Measurements from ENCODE around the gene SELENBP1.
"Not testable (repeated sequence)": the region's sequence is repeated elsewhere in the genome, so short reads cannot be mapped to it uniquely, and the experiment has no call there.

SELENBP1 gene

DNA sequence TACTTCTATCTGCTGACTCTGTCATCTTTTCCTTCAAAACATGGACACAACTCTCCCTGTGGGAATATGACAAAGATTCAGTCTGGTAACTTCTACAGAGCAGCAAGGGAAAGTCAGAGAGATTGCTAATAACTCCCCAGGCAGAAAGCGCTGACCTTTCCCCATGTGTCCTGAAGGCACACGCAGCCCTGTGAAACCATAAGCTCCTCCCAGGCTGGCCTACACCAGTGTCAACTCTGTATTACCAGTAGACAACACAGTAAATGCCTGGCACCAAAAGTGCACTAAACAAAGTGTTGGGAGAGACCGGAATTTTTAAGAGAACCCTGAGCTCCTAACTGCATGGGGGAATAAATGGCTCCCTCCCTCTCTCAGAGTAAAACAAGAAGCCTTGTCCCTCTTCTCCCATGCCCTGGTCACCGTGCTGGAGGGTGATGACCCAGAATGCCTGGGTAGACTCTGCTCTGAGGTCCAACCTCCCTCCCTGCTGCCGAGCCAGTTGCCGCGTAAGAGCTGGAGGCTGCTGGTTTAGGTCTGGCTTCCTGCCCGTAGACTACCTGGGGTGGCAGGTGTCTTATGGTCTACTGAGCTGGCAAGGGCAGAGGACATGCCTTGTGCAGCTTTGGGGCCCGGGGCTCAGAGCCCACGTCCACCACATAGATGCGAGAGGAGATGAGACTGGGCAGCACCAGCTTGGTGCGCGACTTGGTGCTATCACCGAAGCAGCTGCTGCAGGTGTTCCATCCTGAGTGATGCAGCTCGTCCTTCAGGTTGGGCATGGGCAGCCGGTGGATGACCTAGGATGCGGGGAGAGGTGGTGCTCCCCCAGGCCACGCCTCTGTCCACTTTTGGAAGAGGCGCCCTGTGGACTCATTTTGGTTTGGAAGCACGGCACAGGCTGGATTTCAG lies 3.9 kb downstream of the SELENBP1 start:
- ATAC-seq (replicated peaks), result no peak
- Mint-ChIP-seq H3K27ac (no peak overlapping the region), H3K4me1 (no peaks in the 10 kb centered on the region), H3K27me3 (peaks cover 0 to 3% of the 10 kb centered on the region in 2 donors), H3K9me3 (no peaks in the 10 kb centered on the region), H3K36me3 (no peaks in the 10 kb centered on the region), H3K4me3 (no peak overlapping the region)
- no peak for DNase-seq

DNA sequence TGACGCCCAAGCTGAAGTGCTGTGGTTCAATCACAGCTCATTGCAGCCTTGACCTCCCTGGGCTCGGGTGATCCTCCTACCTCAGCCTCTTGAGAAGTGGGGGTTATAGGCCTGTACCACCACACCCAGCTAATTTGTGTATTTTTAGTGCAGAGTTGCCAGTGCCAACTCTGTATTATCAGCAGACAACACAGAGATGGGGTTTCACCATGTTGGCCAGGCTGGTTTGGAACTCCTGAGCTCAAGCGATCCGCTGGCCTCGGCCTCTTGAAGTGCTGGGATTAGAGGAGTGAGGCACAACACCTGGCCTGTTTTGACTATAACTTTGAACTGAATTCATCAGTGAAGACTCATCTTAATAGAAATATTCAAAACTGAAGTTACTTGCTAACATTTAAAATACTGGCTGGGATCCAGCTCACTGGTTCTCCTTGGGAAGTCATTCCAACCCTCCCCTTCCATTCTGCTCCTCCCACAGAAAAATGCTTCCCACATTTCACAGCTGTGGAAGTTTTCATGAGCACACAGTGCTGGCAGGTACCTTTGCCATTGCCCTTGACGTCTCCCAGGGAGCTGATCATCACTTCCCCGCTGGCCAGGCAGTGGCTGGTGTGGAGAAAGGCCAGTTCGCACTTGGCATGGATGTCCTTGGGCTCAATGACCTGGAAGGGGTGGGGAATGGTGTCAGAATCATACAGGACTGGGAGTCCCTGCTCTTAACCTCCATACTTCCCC lies 4.7 kb downstream of the SELENBP1 start:
- no peak for ATAC-seq (replicated peaks)
- Mint-ChIP-seq H3K27ac (no peak overlapping the region), H3K4me1 (no peaks in the 10 kb centered on the region), H3K36me3 (no peaks in the 10 kb centered on the region), H3K27me3 (peaks cover 0 to 3% of the 10 kb centered on the region in 2 donors), H3K4me3 (no peak overlapping the region), H3K9me3 (peaks cover 0 to 2% of the 10 kb centered on the region in 2 donors)
- no peak for DNase-seq

- no peak overlapping the region for H3K4me3 Mint-ChIP-seq
- H3K36me3 Mint-ChIP-seq, result peaks cover 0 to 5% of the 10 kb centered on the region in 2 donors
- no peak overlapping the region for H3K27ac Mint-ChIP-seq
Observed at GRCh38 chr1:151364996-151365395, 7.5 kb downstream of the SELENBP1 start.

GRCh38 chr1:151362308-151363155 lies 10.0 kb downstream of the SELENBP1 start:
- peaks cover 4 to 5% of the 10 kb centered on the region in 2 donors for H3K9me3 Mint-ChIP-seq
- DNase-seq, result no peak
- peaks cover 0 to 5% of the 10 kb centered on the region in 2 donors for H3K36me3 Mint-ChIP-seq
- H3K4me3 Mint-ChIP-seq, result no peak overlapping the region
- no peaks in the 10 kb centered on the region for H3K4me1 Mint-ChIP-seq
- no peak for ATAC-seq (replicated peaks)
- H3K27me3 Mint-ChIP-seq, result peaks cover 0 to 3% of the 10 kb centered on the region in 2 donors
- no peak overlapping the region for H3K27ac Mint-ChIP-seq

More at GRCh38 chr1:151364996-151365395, 7.5 kb downstream of the SELENBP1 start:
- ATAC-seq (replicated peaks) (no peak), DNase-seq (no peak)
- peaks cover 4 to 5% of the 10 kb centered on the region in 2 donors for H3K9me3 Mint-ChIP-seq
- H3K4me1 Mint-ChIP-seq, result no peaks in the 10 kb centered on the region
- H3K27me3 Mint-ChIP-seq, result peaks cover 0 to 3% of the 10 kb centered on the region in 2 donors

DNA sequence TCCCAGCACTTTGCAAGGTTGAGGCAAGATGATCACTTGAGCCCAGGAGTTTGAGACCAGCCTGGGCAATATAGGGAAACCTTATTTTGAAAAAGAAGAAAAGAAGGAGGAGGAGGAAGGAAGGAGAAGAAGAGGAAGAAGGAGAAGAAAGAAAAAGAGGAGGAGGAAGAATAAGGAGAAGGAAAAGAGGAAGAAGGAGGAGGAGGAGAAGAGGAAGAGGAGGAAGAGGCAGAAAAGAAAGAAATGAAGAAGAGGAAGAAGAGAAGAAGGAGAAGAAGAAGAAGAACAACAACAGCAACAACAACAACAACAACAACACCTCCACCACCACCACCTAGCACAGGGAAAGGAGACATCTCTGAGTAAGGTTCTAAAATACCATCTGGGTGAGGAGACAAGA lies 10.6 kb downstream of the SELENBP1 start:
- no peak overlapping the region for H3K27ac Mint-ChIP-seq
- H3K4me1 Mint-ChIP-seq, result no peaks in the 10 kb centered on the region
- H3K27me3 Mint-ChIP-seq, result peaks cover 0 to 3% of the 10 kb centered on the region in 2 donors

DNA sequence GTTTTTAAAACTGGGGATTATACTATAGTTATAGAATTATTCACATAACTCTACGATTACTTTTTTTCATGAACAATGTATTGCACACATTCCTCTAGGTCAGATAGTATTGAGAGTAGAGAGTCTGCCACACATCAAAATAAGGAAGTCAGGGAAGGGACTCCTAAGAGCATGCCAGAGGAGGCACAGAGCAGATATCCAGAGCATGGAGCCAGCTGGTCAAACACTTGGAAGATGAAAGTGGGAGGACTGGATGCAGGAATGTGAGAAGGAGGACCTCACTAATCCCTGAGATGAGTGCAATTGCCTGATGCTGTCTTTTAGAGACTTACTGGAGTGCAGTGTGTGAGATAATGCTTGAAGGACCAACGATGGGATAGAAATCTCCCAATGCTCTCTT lies 15.8 kb downstream of the SELENBP1 start:
- Mint-ChIP-seq H3K9me3 (peaks cover 1 to 3% of the 10 kb centered on the region in 2 donors), H3K36me3 (peaks cover under 1 to 1% of the 10 kb centered on the region in 2 donors), H3K27ac (no peak overlapping the region), H3K27me3 (no peaks in the 10 kb centered on the region), H3K4me1 (peaks cover 0 to 1% of the 10 kb centered on the region in 2 donors), H3K4me3 (no peak overlapping the region)
- ATAC-seq (replicated peaks) (no peak), DNase-seq (no peak)

More for the DNA sequence above, 10.6 kb downstream of the SELENBP1 start:
- H3K36me3 Mint-ChIP-seq, result peaks cover 0 to 5% of the 10 kb centered on the region in 2 donors
- H3K9me3 Mint-ChIP-seq, result peaks cover 4 to 5% of the 10 kb centered on the region in 2 donors
- ATAC-seq (replicated peaks) (no peak), DNase-seq (no peak)
- H3K4me3 Mint-ChIP-seq, result no peak overlapping the region

DNA sequence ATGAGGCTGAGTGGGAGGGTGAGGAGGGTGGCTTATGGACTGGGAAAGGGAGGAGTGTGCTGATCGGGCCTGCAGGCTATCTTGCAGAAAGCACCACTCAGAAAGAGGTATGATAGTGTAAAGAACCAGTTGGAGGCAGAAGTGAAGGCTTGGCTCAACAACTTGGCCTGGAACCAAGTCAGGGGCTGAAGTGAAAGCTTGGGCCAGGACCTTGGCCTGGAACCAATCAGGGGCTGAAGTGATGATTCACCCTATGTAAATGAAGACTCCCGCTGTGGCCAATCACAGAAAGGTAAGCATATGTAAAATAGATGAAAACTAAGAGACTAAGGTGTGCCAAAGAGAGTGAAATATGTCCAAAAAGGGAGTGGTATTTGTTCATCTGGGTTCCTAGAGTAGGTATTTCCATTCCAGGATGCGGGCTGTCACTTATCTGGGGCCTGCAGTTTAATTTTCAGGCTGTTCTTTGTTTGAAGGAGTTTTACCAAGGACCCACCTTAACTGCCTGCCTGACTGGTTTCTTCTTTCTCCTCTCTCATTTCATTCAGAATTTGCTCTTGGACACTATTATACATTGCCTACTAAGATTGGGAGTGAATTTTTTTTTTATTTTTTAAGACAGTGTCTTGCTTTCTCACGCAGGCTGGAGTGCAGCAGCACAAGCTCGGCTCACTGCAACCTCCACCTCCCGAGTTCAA lies 20.3 kb downstream of the SELENBP1 start:
- peaks cover 12 to 13% of the 10 kb centered on the region in 2 donors for H3K4me1 Mint-ChIP-seq
- peaks cover 0 to 1% of the 10 kb centered on the region in 2 donors for H3K36me3 Mint-ChIP-seq
- peaks cover 0 to 3% of the 10 kb centered on the region in 2 donors for H3K9me3 Mint-ChIP-seq
- peak overlapping the region; percentile 37 for H3K27ac Mint-ChIP-seq
- no peak overlapping the region for H3K4me3 Mint-ChIP-seq
- H3K27me3 Mint-ChIP-seq, result no peaks in the 10 kb centered on the region
- no peak for DNase-seq
- ATAC-seq (replicated peaks), result no peak

DNA sequence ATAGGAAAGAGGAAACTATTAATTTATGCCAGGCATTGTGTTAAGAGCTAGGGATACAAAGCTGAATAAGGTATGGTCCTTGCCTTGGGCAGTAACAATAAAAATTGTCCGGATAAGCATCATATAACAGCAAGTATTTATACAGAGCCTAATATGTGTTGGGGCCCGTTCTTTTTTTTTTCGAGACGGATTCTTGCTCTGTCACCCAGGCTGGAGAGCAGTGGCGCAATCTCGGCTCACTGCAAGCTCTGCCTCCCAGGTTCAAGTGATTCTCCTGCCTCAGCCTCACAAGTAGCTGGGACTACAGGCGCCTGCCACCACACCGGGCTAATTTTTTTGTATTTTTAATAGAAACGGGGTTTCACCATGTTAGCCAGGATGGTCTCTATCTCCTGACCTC lies 22.2 kb downstream of the SELENBP1 start:
- Mint-ChIP-seq H3K4me1 (peaks cover 22 to 30% of the 10 kb centered on the region in 2 donors), H3K36me3 (peaks cover 13 to 14% of the 10 kb centered on the region in 2 donors)
- H3K4me3 Mint-ChIP-seq; H3K27ac Mint-ChIP-seq; DNase-seq; H3K27me3 Mint-ChIP-seq; H3K9me3 Mint-ChIP-seq; ATAC-seq (replicated peaks): not testable (repeated sequence)

GRCh38 chr1:151347523-151348246 lies 24.8 kb downstream of the SELENBP1 start:
- DNase-seq (no peak), ATAC-seq (replicated peaks) (peak in 1 of 2 donors; percentile 26)
- H3K9me3 Mint-ChIP-seq, result peaks cover 0 to 3% of the 10 kb centered on the region in 2 donors
- peaks cover 43 to 56% of the 10 kb centered on the region in 2 donors for H3K4me1 Mint-ChIP-seq
- H3K4me3 Mint-ChIP-seq, result peak overlapping the region; percentile 94 to 95
- H3K27ac Mint-ChIP-seq, result peak overlapping the region; percentile 98
- no peaks in the 10 kb centered on the region for H3K27me3 Mint-ChIP-seq
- H3K36me3 Mint-ChIP-seq, result peaks cover 31% of the 10 kb centered on the region in 2 donors

DNA sequence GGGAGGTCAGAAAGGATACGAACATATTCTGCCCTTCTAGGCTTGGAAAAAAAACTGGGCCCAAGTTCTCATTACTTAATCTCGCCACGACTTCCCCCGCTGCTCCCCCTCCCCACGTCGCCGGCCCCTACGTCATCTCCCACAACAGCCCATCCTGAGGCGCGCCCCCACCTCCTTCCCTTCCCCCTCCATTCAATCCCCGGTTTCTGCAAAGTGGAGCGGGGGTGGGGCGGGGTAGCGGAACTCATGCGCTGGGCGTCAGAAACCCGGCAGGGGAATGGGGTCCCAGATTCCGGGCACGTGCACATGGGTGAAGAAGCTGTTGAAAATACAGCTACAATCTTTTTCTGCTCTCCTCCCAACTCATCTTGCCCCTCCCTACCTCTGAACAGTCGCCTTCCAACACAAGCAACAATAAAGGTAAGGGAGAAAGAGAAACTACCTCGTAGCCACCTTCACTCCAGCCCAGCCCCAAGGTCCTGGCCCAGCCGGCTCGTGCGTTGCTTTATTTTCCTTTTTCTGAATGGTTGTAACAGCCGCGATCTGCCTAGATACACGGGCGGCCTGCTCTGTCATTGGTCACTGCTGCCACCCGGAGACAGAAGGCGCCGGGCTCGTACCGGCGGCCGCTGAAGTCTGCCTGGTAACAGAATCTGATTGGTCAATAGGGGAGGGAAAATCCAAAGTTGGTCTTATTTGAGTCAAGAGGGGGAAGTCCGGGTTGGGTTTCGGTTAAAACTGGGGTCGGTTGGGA lies 25.6 kb downstream of the SELENBP1 start, which contains the start of gene RFX5:
TSS of gene RFX5 (minus strand) at position 484 of the 754 bp plus-strand sequence. CDS start 932 bp downstream, outside the sequence.
- H3K4me3 Mint-ChIP-seq, result peak within 1 kb of the TSS; percentile 94 to 95
- H3K36me3 Mint-ChIP-seq, result peaks cover 35 to 36% of the 10 kb centered on the region in 2 donors
- H3K27ac Mint-ChIP-seq, result peak within 1 kb of the TSS; percentile 98
- H3K4me1 Mint-ChIP-seq, result peaks cover 48 to 61% of the 10 kb centered on the region in 2 donors
- H3K9me3 Mint-ChIP-seq, result peaks cover 0 to 1% of the 10 kb centered on the region in 2 donors
- ATAC-seq (replicated peaks) (peak; percentile 95), DNase-seq (peak; percentile 97)
- no peaks in the 10 kb centered on the region for H3K27me3 Mint-ChIP-seq

- Mint-ChIP-seq H3K27me3 (no peaks in the 10 kb centered on the region), H3K27ac (peak overlapping the region; percentile 98), H3K36me3 (peaks cover 33 to 36% of the 10 kb centered on the region in 2 donors), H3K4me3 (peak overlapping the region; percentile 94 to 95), H3K4me1 (peaks cover 48 to 65% of the 10 kb centered on the region in 2 donors), H3K9me3 (no peaks in the 10 kb centered on the region)
- ATAC-seq (replicated peaks), result no peak
- DNase-seq, result no peak
Observed at GRCh38 chr1:151346082-151346768, 26.3 kb downstream of the SELENBP1 start.

DNA sequence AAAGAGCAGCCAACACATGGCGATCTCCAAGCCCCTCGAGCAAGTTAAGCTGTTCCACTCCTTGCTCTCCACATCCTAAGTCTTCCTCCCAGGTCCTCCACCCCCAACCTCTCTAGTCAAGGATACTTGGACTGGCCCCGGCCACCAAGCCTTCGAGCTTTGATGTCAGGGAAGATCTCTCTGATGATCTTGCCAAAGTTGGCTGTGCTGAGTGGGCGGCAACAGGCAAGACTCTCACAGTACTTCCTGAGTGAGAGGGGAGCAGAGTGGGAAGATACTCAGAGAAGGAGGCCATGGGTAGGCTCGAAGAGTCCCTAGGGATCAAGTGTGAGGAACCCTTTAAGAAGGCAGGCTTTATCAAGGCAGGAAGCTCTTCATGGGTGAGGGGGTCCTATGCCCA lies 28.2 kb downstream of the SELENBP1 start:
- H3K27me3 Mint-ChIP-seq, result no peaks in the 10 kb centered on the region
- H3K36me3 Mint-ChIP-seq, result peaks cover 36 to 43% of the 10 kb centered on the region in 2 donors
- peak overlapping the region; percentile 92 for H3K27ac Mint-ChIP-seq
- peaks cover 55 to 77% of the 10 kb centered on the region in 2 donors for H3K4me1 Mint-ChIP-seq
- peak overlapping the region; percentile 20 to 44 for H3K4me3 Mint-ChIP-seq
- ATAC-seq (replicated peaks), result no peak
- no peak for DNase-seq
- no peaks in the 10 kb centered on the region for H3K9me3 Mint-ChIP-seq
